ENCODE measurements around the gene CEP76. TPM values are rescaled to one million over a fixed set of nuclear protein-coding genes. Genes with fewer than 3 reads are reported as not detected.

The CEP76 gene
- polyA plus RNA-seq, 1 donor (not counting 4 experiments of a cell fraction or from before 2014, with no cell fraction given), result 10.7 TPM

DNA sequence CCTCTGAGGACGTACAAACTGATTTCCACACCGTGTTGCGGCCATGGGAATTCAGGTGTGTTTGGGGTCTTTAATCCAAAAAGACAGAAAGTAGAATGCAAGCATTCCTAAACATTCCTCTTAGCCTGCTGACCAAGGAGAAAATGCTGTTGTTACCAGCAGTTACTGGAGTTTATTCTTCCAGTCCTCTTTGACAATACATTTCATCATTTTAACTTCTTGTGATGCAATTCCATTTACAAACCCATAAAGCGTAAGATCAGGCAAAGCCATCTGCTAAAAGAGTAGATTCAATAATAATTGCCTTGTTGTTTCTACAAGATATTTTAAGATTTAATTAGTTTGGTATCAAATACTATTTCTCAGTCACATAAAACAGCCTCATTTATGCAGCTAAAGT, 77.3 kb downstream of the CEP76 start:
- Histone ChIP-seq H3K9ac (ENCODE audit: control insufficient read depth, extremely low read depth, insufficient read depth, low read length) (no peak overlapping the region), H3K4me2 (ENCODE audit: control insufficient read depth, extremely low read depth, insufficient read depth, low read depth, low read length) (no peak overlapping the region), H3K79me2 (ENCODE audit: control insufficient read depth, insufficient read depth, low read length) (no peaks in the 10 kb centered on the region), H3K4me1 (ENCODE audit: control insufficient read depth, extremely low read depth, insufficient read depth, low read length) (peaks cover 21% of the 10 kb centered on the region), H3K27me3 (ENCODE audit: control insufficient read depth, extremely low read depth, insufficient read depth, low read length) (no peaks in the 10 kb centered on the region), H4K20me1 (ENCODE audit: control insufficient read depth, extremely low read depth, insufficient read depth, low read length) (no peaks in the 10 kb centered on the region), H3K9me1 (ENCODE audit: control insufficient read depth, extremely low read depth, insufficient read depth, low read length) (no peaks in the 10 kb centered on the region), H3K27ac (ENCODE audit: control insufficient read depth, insufficient read depth, low read length) (no peak overlapping the region), H2AFZ (ENCODE audit: control insufficient read depth, low read length) (no peak overlapping the region), H3K4me3 (ENCODE audit: control insufficient read depth in 2 of 3, extremely low read depth in 1 of 3, insufficient read depth in 2 of 3, low read depth in 1 of 3, low read length in 3 of 3) (no peak overlapping the region), H3K9me3 (ENCODE audit: control insufficient read depth, low read depth, low read length) (no peaks in the 10 kb centered on the region), H3K36me3 (ENCODE audit: control insufficient read depth in 2 of 2, extremely low read depth in 1 of 2, insufficient read depth in 2 of 2, low read length in 2 of 2) (no peaks in the 10 kb centered on the region)
- dilution Hi-C loops (cut with MboI; ENCODE audit: extremely low pct_ligation_motif_present, low sequenced_read_pairs), result no loop called here
- FAIRE-seq (no peak), DNase-seq (ENCODE audit: low read depth, low spot score) (no peak)
- no peak for TF ChIP-seq CTCF (optimal IDR thresholded peaks at IDR 0.05 in 1 of 3, IDR thresholded peaks at IDR 0.05 in 1 of 3, conservative IDR thresholded peaks at IDR 0.05 in 1 of 3; ENCODE audit: extremely low read depth in 1 of 3, insufficient read depth in 2 of 3, low read length in 3 of 3)
- no peak for TF ChIP-seq EZH2 (IDR thresholded peaks at IDR 0.05; ENCODE audit: low read length)

Other genes with a start within 250 kb of the CEP76 start
- 14.3 to 20.6 TPM (median 14.4 TPM) in 3 replicates for gene SPIRE1, start 44.6 kb downstream of the CEP76 start, polyA plus RNA-seq
- 40.0 to 69.3 TPM (median 50.7 TPM) in 3 replicates for gene PSMG2, start 319 bp upstream of the CEP76 start, polyA plus RNA-seq
- 23.7 to 39.9 TPM (median 26.0 TPM) in 3 replicates for gene PTPN2, start 181.5 kb upstream of the CEP76 start, polyA plus RNA-seq
- gene SEH1L, start 245.3 kb upstream of the CEP76 start, polyA plus RNA-seq, result 41.3 to 60.5 TPM (median 47.4 TPM) in 3 replicates

Data from keratinocyte (primary cell).